Activated CD4-positive, alpha-beta memory T cell treated with anti-CD3 and anti-CD28 coated beads for 36 hours (primary cell): Measurements from ENCODE around the gene G3BP2. TPM values are rescaled to one million over a fixed set of nuclear protein-coding genes. Genes with fewer than 3 reads are reported as not detected.

ENCODE experiments used
- CTCF ChIA-PET: fragments of 350-600 bp; sonication (Branson Sonifier 250); formaldehyde crosslinking; loops from one replicate; lab custom pipeline; 2021; ENCODE audit warnings: antibody characterized with exemption, inconsistent platforms; lab: Charles Lee
- POLR2A ChIA-PET: fragments of 350-600 bp; sonication (Branson Sonifier 250); formaldehyde crosslinking; loops from one replicate; lab custom pipeline; 2021; ENCODE audit warnings: antibody characterized with exemption; lab: Charles Lee
- DNase-seq: peaks from one replicate; pipeline ENCODE4 v3.0.0-alpha.2; 2020
- H3K27ac Mint-ChIP-seq: one replicate; pipeline ENCODE4 v1.8.0; 2021; ENCODE audit warnings: mixed read lengths
- H3K27me3 Mint-ChIP-seq: one replicate; pipeline ENCODE4 v1.8.0; 2021; ENCODE audit warnings: mixed read lengths
- H3K36me3 Mint-ChIP-seq: one replicate; pipeline ENCODE4 v1.8.0; 2021; ENCODE audit warnings: mixed read lengths
- H3K4me1 Mint-ChIP-seq: one replicate; pipeline ENCODE4 v1.8.0; 2021; ENCODE audit warnings: low read depth, mixed read lengths
- H3K4me3 Mint-ChIP-seq: one replicate; pipeline ENCODE4 v1.8.0; 2021; ENCODE audit warnings: mild to moderate bottlenecking, mixed read lengths
- H3K9me3 Mint-ChIP-seq: one replicate; pipeline ENCODE4 v1.8.0; 2021; ENCODE audit warnings: mixed read lengths
- intact Hi-C: fragments of 100-400 bp; cut with micrococcal nuclease; formaldehyde crosslinking; loops from one replicate; pipeline ENCODE4 v1.15.1; 2023
- total RNA-seq, 2 experiments: library from RNA; stranded (reverse); gene quantifications; one replicate each; pipeline ENCODE4 v1.2.3, GENCODE V29; 2021

Gene G3BP2
- total RNA-seq, 2 experiments from 2014 or later: 137 to 144 TPM

DNA sequence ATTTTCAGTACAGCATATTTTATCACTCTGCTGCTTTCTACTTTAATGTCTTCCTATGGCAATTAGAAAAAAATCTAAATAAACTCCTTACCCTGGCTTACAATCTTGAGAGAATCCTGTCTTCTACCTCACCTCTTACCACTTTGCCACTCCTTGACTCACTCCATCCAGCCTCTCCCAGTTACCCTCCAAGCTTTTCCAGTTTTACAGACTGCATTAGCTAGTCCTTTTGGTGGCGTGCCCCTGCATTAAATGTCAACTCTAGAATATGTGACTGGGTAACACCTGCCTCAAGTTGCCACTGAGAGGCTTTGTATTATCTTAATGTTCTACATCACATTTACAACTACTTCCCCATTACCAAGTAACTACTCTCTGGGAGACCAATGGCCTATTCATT is 35.4 kb downstream of the G3BP2 start:
- CTCF ChIA-PET: no interaction called here
- Mint-ChIP-seq H3K4me1 (peaks cover 8% of the 10 kb centered on the region), H3K36me3 (peaks cover 11% of the 10 kb centered on the region), H3K4me3 (no peak overlapping the region), H3K27ac (no peak overlapping the region), H3K27me3 (no peaks in the 10 kb centered on the region), H3K9me3 (no peaks in the 10 kb centered on the region)
- POLR2A ChIA-PET: no interaction called here
- intact Hi-C loops: no loop called here
- no peak for DNase-seq

DNA sequence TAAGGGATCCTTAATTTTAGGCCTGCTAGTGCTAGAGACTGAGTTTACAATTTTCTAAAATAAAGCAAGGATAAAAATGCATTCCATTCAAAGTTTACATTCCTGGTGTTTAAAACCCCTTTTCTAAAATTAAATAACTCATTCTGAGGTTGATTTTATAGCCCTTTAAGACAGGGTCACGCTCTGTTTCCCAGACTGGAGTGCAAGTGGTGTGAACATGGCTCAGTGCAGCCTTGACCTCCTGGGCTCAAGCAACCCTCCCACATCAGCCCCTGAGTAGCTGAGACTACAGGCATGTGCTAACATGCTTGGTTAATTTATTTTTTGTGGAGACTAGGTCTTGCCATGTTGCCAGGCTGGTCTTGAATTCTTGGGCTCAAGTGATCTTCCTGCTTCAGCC is 36.0 kb downstream of the G3BP2 start:
- Mint-ChIP-seq H3K9me3 (no peaks in the 10 kb centered on the region), H3K4me1 (peaks cover 6% of the 10 kb centered on the region), H3K27me3 (no peaks in the 10 kb centered on the region), H3K27ac (no peak overlapping the region), H3K4me3 (no peak overlapping the region), H3K36me3 (peaks cover 9% of the 10 kb centered on the region)
- intact Hi-C loops: no loop called here
- POLR2A ChIA-PET: no interaction called here
- DNase-seq: no peak
- CTCF ChIA-PET: interaction anchor here (1.0 kb wide), 1 partner anchor 259 kb away, joined by 4 read pairs; no protein-coding TSS in a partner anchor

DNA sequence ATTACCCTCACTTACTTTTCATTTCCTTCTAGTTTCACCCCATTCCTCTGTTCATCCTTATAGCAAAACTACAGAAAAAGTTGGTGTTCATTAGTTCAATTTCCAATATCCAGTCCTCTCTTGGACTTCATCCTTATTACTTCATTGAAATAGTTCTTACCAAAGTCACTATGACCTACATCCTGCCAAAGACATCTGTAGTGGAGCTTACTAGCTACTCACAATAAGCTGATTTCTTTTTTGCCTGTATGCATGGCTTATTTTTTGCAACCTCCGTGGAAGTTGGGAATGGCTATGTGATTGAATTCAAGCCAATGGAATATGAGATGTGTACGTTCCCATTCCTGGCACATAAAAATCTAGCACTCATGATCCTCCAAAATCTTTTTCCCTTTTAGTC is 38.3 kb downstream of the G3BP2 start:
- Mint-ChIP-seq H3K9me3 (no peaks in the 10 kb centered on the region), H3K36me3 (peaks cover 3% of the 10 kb centered on the region), H3K4me3 (no peak overlapping the region), H3K27ac (no peak overlapping the region), H3K27me3 (no peaks in the 10 kb centered on the region), H3K4me1 (peaks cover 10% of the 10 kb centered on the region)
- DNase-seq: no peak
- CTCF ChIA-PET: no interaction called here
- intact Hi-C loops: no loop called here
- POLR2A ChIA-PET: no interaction called here

DNA sequence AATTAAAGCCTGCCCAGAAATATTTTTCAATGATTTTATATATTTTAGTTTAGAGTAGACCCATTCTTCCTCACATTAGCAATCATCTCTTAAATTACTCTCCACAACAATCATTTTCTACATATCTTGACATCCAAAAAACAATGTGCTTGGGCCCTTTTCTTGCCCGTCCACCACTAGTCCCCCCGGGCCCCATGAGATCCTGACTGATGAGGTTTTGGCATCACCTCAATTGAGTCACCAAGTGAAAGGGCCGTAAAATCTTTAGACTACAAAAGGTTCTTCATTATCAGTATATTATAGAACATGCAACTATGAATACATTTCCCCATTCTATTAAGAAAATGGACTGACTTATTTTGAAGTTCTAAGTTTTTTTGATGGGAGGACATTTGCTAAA is 38.9 kb downstream of the G3BP2 start:
- intact Hi-C loops: no loop called here
- H3K9me3 Mint-ChIP-seq: no peaks in the 10 kb centered on the region
- no peak overlapping the region for H3K27ac Mint-ChIP-seq
- H3K4me1 Mint-ChIP-seq: peaks cover 6% of the 10 kb centered on the region
- H3K27me3 Mint-ChIP-seq: no peaks in the 10 kb centered on the region
- no peak for DNase-seq
- ChIA-PET POLR2A (no interaction called here), CTCF (no interaction called here)
- H3K4me3 Mint-ChIP-seq: no peak overlapping the region
- H3K36me3 Mint-ChIP-seq: no peaks in the 10 kb centered on the region

DNA sequence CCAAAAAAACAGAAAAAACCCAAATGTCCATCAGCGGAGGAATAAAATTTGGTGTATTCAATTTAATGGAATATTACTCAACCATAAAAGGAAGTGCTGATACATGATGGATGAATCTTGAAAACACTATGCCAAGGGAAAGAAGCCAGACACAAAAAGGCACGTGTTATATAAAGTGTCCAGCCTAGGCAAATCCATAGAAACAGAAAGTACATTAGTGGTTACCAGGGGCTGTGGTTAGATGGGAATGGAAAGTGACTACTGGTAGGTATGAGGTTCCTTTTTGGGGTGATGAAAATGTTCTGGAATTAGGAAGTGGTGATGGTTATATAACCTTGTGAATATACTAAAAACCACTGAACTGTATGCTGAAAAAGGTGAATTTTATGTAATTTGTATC is 39.4 kb downstream of the G3BP2 start:
- ChIA-PET CTCF (no interaction called here), POLR2A (no interaction called here)
- H3K9me3 Mint-ChIP-seq: no peaks in the 10 kb centered on the region
- intact Hi-C loops: no loop called here
- H3K27ac Mint-ChIP-seq: no peak overlapping the region
- H3K4me3 Mint-ChIP-seq: no peak overlapping the region
- peaks cover 6% of the 10 kb centered on the region for H3K4me1 Mint-ChIP-seq
- H3K27me3 Mint-ChIP-seq: no peaks in the 10 kb centered on the region
- no peak for DNase-seq
- H3K36me3 Mint-ChIP-seq: no peaks in the 10 kb centered on the region

DNA sequence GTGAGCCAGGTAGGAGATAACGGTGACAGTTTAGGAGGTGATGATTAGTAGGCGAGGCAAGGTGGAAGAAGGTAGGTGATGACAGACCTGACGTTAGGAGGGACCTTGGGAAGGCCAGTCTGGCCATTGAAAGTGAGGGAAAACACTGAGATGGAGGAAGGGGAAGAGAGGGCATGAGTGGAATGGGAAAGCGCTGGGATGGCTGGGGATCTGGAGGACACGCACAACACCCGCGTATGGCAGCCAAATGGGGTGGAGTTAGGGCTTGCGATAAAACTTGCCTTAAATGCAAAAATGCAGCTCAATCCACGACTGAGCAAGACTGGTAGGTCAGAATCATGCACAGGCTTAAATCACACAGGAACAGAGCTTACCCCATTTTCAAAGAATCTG is 42.3 kb downstream of the G3BP2 start:
- no peaks in the 10 kb centered on the region for H3K27me3 Mint-ChIP-seq
- no peak for DNase-seq
- H3K4me1 Mint-ChIP-seq: peaks cover 6% of the 10 kb centered on the region
- POLR2A ChIA-PET: interaction anchor here (1.4 kb wide), 1 partner anchor 93 kb away, joined by 9 read pairs; the partner anchor contains the start of gene USO1
- peak overlapping the region; percentile 79 for H3K4me3 Mint-ChIP-seq
- CTCF ChIA-PET: interaction anchor here (0.6 to 1.0 kb wide), 3 partner anchors 77 to 94 kb away, joined by 3 to 5 read pairs (median 3); partner anchors contain the start of gene USO1
- H3K27ac Mint-ChIP-seq: no peak overlapping the region
- H3K9me3 Mint-ChIP-seq: no peaks in the 10 kb centered on the region
- intact Hi-C loops: loop anchor here (1.0 kb wide), 3 partner anchors 42 to 117 kb away; partner anchors contain the start of genes G3BP2, RCHY1, THAP6 and USO1
- H3K36me3 Mint-ChIP-seq: no peaks in the 10 kb centered on the region

DNA sequence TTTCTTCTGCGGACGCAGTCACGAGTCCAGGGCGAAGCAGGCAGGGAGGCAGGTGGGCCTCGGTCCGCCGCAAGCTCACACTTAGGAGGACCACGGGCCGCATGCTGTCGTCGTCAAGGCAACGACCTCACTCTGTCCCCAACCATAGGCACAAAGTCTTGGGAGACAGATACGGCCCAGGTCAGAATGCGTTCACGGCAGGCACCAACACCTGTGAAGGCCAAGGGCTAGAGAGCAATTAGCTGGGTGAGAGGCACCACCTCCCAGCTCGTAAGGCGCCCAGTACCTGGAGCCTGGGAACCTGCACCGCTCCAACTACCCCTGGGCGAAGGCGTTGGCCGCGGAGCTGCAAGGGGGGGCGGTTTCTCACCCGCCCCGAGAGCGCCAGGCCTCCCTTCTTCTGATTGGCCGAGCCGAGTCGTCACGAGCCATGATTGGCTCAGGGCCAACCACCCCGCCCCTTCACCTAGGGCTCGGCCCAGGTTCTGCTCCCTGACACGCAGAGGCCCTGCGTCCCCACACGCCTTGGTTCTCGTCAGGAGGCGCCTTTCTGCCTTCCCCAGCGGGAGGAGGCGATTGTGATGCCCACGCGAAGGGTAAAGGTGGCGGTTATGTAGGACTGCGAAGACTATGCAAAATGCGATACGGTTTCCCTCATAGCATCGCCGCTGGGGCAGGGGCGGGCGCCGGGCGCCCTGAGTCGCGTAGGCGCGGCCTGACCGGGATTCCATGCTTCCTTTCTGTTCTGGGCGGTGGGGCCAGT is 42.9 kb downstream of the G3BP2 start, which contains the start of gene CDKL2:
Gene CDKL2, minus strand, starts transcription at position 355 of the 763 bp plus-strand sequence. CDS start 4,540 bp downstream, outside the sequence.
- intact Hi-C loops: loop anchor here (1.0 kb wide), 3 partner anchors 43 to 116 kb away; partner anchors contain the start of genes G3BP2, RCHY1, THAP6 and USO1
- no peaks in the 10 kb centered on the region for H3K36me3 Mint-ChIP-seq
- peak within 1 kb of the TSS; percentile 46 for H3K27ac Mint-ChIP-seq
- H3K27me3 Mint-ChIP-seq: no peaks in the 10 kb centered on the region
- peak within 1 kb of the TSS; percentile 79 for H3K4me3 Mint-ChIP-seq
- ChIA-PET CTCF (interaction anchor here (0.6 to 1.0 kb wide), 3 partner anchors 78 to 94 kb away, joined by 3 to 5 read pairs (median 3); partner anchors contain the start of gene USO1), POLR2A (interaction anchor here (1.4 kb wide), 1 partner anchor 94 kb away, joined by 9 read pairs; the partner anchor contains the start of gene USO1)
- DNase-seq: peak; percentile 94
- peaks cover 6% of the 10 kb centered on the region for H3K4me1 Mint-ChIP-seq
- no peaks in the 10 kb centered on the region for H3K9me3 Mint-ChIP-seq

DNA sequence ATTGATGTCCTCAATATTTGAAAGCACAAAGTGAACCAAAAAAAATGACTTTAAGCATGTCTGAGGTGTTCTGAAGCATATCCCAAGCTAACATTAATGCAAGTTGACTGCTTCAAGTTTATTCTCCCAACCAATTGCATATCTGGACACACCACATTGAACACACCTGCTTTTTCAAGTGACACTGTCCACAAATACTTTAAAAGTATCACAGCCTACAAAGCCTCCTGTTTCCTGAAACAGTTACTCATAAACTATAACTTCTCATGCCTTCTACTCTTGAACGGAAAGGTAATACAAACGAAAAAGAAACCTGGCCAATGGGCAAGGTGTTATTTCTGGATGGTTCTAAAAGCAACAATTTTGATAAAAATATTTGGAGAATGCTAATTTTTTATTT is 44.0 kb downstream of the G3BP2 start:
- H3K36me3 Mint-ChIP-seq: no peaks in the 10 kb centered on the region
- peaks cover 6% of the 10 kb centered on the region for H3K4me1 Mint-ChIP-seq
- CTCF ChIA-PET: interaction anchor here (0.8 kb wide), 1 partner anchor 95 kb away, joined by 3 read pairs; the partner anchor contains the start of gene USO1
- H3K9me3 Mint-ChIP-seq: no peaks in the 10 kb centered on the region
- H3K27me3 Mint-ChIP-seq: no peaks in the 10 kb centered on the region
- no peak for DNase-seq
- intact Hi-C loops: no loop called here
- no peak overlapping the region for H3K4me3 Mint-ChIP-seq
- H3K27ac Mint-ChIP-seq: no peak overlapping the region
- POLR2A ChIA-PET: interaction anchor here (1.4 kb wide), 1 partner anchor 95 kb away, joined by 9 read pairs; the partner anchor contains the start of gene USO1

DNA sequence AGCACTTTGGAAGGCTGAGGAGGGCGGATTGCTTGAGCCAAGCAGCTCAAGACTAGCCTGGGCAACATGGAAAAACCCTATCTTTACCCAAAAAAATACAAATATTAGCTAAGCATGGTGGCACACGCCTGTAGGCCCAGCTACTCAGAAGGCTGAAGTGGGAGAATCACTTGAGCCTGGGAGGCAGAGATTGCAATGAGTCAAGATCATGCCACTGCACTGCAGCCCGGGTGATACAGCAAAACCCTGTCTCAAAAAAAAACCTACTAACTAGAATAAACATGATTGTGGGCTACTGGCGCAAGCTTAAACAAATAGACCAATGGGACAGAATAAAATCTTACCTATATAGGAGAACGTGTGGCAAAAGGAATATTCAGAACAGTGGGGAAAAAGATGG is 50.2 kb downstream of the G3BP2 start:
- H3K36me3 Mint-ChIP-seq: no peaks in the 10 kb centered on the region
- no peak overlapping the region for H3K27ac Mint-ChIP-seq
- intact Hi-C loops: no loop called here
- ChIA-PET POLR2A (no interaction called here), CTCF (no interaction called here)
- no peaks in the 10 kb centered on the region for H3K4me1 Mint-ChIP-seq
- no peaks in the 10 kb centered on the region for H3K9me3 Mint-ChIP-seq
- no peaks in the 10 kb centered on the region for H3K27me3 Mint-ChIP-seq
- H3K4me3 Mint-ChIP-seq: no peak overlapping the region
- DNase-seq: no peak

DNA sequence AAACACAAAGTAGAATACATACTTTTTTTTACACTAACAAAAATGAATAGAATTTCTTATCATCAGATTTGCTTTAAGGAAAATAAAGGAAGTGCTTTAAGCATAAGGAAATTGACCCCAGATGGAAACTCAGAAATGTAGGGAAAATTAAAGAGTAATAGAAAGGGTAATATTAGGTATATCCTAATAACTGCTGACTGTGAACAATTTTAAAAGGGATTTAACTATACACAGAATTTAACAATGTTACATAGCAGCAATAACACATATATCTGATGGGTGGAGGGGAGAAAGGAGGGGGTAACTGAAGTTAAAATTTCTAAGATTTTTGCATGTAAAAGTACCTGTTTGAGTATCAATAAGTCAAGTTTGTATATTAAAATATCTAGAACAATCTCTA is 51.5 kb downstream of the G3BP2 start:
- CTCF ChIA-PET: no interaction called here
- Mint-ChIP-seq H3K27me3 (no peaks in the 10 kb centered on the region), H3K9me3 (no peaks in the 10 kb centered on the region), H3K4me3 (no peak overlapping the region), H3K4me1 (no peaks in the 10 kb centered on the region), H3K36me3 (no peaks in the 10 kb centered on the region), H3K27ac (no peak overlapping the region)
- intact Hi-C loops: no loop called here
- DNase-seq: no peak
- POLR2A ChIA-PET: no interaction called here

DNA sequence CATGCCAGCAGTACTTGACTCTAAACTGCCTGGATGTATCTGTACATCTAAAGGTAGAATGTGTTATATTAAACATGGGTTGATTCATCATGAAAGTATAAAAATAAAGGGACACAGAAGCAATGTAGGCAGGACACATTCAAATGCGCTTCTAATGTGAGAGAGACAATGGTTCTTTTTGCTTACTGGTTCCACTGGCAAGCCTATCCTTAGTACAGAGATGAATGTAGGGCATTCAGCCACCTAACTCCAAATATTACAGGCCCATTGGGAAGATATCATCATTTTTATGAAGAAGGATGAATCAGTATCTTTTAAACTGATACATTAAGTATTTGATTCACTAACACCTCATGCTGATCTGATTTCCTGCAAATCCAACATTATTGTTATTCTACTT is 60.9 kb downstream of the G3BP2 start:
- no peaks in the 10 kb centered on the region for H3K27me3 Mint-ChIP-seq
- POLR2A ChIA-PET: no interaction called here
- no peaks in the 10 kb centered on the region for H3K36me3 Mint-ChIP-seq
- DNase-seq: no peak
- no peaks in the 10 kb centered on the region for H3K9me3 Mint-ChIP-seq
- no peak overlapping the region for H3K4me3 Mint-ChIP-seq
- CTCF ChIA-PET: no interaction called here
- no peaks in the 10 kb centered on the region for H3K4me1 Mint-ChIP-seq
- no peak overlapping the region for H3K27ac Mint-ChIP-seq
- intact Hi-C loops: no loop called here

DNA sequence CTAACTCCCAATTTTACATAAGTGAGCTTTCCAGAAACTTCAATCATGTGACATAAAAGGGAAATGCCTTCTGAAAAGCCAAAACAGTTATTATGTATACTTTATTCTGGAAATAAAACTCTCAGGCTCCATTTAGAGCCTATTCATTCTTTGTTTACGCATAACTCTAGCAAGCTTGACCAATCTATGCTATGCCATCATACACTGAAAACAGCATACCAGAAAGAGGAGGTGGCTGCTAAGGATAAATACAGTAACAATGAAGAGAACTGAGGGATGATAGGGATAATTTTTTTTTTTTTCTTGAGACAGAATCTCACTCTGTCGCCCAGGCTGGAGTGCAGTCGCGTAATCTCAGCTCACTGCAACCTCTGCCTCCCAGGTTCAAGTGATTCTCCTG is 67.3 kb downstream of the G3BP2 start:
- H3K27ac Mint-ChIP-seq: no peak overlapping the region
- ChIA-PET CTCF (interaction anchor here (0.7 to 0.8 kb wide), 2 partner anchors 12 to 242 kb away, joined by 3 read pairs; no protein-coding TSS in a partner anchor), POLR2A (no interaction called here)
- H3K9me3 Mint-ChIP-seq: no peaks in the 10 kb centered on the region
- no peak for DNase-seq
- H3K27me3 Mint-ChIP-seq: no peaks in the 10 kb centered on the region
- intact Hi-C loops: no loop called here
- no peaks in the 10 kb centered on the region for H3K4me1 Mint-ChIP-seq
- no peak overlapping the region for H3K4me3 Mint-ChIP-seq
- no peaks in the 10 kb centered on the region for H3K36me3 Mint-ChIP-seq
